Stimulated activated naive B cell treated with anti-CD40 and anti-IgM and Interleukin-4, amounts not matched to agents 10 μg/mL and 1 μg/mL and 100 μg/mL, for 72 hours (primary cell): ENCODE results near the gene RORC.

ENCODE experiments used
- ATAC-seq, 2 donors: fragments of 150-1000 bp; cut with Tn5 transposase; replicated peaks; 2 replicates each; pipeline ENCODE4 v1.10.0; 2021; ENCODE audit warnings: moderate library complexity in 1 of 2
- DNase-seq: peaks from one replicate; pipeline ENCODE4 v3.0.0; 2021
- H3K27ac Mint-ChIP-seq: one replicate; pipeline ENCODE4 v1.8.0; 2022; ENCODE audit warnings: mild to moderate bottlenecking, mixed read lengths
- H3K27me3 Mint-ChIP-seq, 2 donors: one replicate each; pipeline ENCODE4 v1.8.0; 2022; ENCODE audit warnings: mixed read lengths in 2 of 2
- H3K36me3 Mint-ChIP-seq, 2 donors: one replicate each; pipeline ENCODE4 v1.8.0; 2022; ENCODE audit warnings: mixed read lengths in 2 of 2, mild to moderate bottlenecking in 1 of 2
- H3K4me1 Mint-ChIP-seq, 2 donors: one replicate each; pipeline ENCODE4 v1.8.0; 2022; ENCODE audit warnings: mixed read lengths in 2 of 2, mild to moderate bottlenecking in 1 of 2
- H3K4me3 Mint-ChIP-seq, 2 donors: one replicate each; pipeline ENCODE4 v1.8.0; 2022; ENCODE audit warnings: mild to moderate bottlenecking in 2 of 2, mixed read lengths in 2 of 2, moderate library complexity in 1 of 2
- H3K9me3 Mint-ChIP-seq, 2 donors: one replicate each; pipeline ENCODE4 v1.8.0; 2022; ENCODE audit warnings: mixed read lengths in 2 of 2, mild to moderate bottlenecking in 1 of 2

Gene RORC

DNA sequence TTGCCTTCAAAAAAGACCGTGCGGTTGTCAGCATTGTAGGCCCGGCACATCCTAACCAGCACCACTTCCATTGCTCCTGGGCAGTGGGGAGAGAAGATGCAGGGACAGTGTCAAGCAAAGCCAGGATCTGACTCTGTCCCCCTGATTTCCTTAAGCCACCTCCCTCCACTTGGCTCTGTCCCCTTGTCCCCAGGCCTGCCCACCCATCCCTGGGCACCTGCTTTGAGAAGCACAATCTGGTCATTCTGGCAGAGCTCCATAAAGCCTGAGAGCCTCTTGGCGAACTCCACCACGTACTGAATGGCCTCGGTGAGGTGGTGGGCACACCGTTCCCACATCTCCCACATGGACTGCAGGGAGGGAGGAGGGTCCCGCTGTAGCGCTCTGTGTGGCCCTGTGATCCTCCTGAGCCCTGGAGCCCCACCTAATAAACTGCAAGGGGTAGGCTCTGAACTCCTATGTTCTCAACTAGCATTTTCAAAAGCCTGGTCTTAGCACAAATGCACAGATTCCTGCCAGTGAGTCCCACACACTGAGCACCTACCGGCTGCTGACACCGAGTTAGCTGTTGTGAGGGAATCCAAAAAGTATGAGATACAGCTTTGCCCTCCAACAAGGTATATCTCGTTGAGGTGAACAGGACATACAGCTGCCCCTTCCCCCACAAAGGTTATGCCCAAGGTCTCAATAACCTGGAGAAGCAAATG lies 18.2 kb downstream of the RORC start:
- no peaks in the 10 kb centered on the region for H3K9me3 Mint-ChIP-seq
- H3K4me1 Mint-ChIP-seq: peaks cover 6 to 15% of the 10 kb centered on the region in 2 donors
- no peak overlapping the region for H3K4me3 Mint-ChIP-seq
- DNase-seq (no peak), ATAC-seq (no peak)
- H3K27me3 Mint-ChIP-seq: peaks cover 9 to 21% of the 10 kb centered on the region in 2 donors
- H3K27ac Mint-ChIP-seq: no peak overlapping the region
- no peaks in the 10 kb centered on the region for H3K36me3 Mint-ChIP-seq

DNA sequence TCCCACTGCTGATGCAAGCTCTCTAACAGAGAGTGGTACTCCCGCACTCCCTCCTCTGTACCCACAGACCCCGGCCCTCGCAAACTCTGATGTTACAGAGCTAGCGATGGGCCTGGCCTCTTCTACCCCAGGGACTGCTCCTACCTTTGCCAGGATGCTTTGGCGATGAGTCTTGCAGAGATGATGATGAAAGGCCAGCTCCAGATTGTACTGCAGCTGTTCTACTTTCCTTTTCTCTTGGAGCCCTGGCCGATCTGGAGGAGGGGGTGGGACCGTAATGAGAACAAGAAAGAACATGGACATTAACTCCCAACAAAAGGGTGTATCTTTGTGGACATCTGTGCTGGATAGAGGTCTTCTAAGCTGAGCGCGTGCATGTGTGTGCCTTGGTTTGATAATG lies 20.4 kb downstream of the RORC start:
- no peaks in the 10 kb centered on the region for H3K9me3 Mint-ChIP-seq
- H3K4me3 Mint-ChIP-seq: no peak overlapping the region
- DNase-seq: no peak
- no peak for ATAC-seq
- no peaks in the 10 kb centered on the region for H3K36me3 Mint-ChIP-seq
- no peak overlapping the region for H3K27ac Mint-ChIP-seq
- peaks cover 6 to 14% of the 10 kb centered on the region in 2 donors for H3K4me1 Mint-ChIP-seq
- H3K27me3 Mint-ChIP-seq: peaks cover 7 to 10% of the 10 kb centered on the region in 2 donors

DNA sequence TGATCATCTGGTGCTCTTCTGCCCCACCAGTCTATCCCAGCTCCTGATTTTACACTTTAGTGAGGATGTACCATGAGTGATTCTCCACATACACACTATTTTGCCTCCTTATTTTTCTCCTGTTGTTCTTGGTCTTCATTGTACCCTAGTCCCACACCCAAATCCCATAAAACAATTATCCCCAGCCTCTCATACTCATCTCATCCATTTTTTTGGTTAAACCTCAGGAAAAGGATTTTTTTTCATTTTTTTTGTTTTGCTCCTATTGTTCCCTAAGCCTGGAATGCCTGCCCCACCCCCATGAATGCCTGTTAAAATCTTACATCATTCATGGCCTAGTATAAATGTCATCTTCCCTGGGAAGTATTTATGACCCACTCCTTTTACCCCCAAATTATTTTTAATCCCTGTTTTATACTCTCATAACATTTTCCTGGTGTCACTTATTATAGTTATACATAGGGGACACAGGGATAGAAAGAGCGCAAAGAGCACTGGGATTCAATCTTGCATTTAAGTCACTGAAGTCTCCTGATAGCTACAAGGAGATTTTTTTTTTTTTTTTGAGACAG lies 21.5 kb downstream of the RORC start:
- H3K27ac Mint-ChIP-seq: no peak overlapping the region
- ATAC-seq: no peak

DNA sequence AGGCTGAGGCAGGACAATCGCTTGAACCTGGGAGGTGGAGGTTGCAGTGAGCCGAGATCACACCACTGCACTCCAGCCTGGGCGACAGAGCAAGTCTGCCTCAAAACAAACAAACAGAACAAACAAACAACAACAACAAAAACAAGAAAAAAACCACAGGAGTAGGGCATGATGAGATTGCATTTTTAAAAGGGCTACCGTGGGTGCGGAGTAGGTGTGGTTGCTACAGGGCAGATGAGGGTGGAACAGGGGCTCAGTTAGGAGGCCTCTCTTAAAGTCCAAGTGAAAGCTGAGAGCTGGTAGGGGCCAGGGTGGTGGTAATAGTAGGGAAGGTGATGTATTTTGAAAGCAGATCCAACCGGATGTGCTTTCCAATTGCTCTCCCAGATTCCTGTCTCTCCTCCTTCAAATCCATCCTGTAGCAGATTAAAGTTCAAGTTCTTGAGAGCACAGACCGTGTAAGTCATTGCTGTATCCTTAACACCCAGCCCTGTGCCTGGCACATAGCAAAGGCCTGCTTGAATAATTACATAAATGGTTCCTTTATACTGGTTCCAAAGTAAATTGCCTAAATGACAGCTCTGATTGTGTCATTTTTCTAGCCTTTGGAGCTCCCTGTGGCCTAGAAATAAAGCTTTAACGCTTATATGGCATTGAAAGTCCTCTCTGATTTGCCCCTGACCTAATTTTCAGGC lies 22.2 kb downstream of the RORC start:
- ATAC-seq (no peak), DNase-seq (no peak)
- Mint-ChIP-seq H3K4me1 (peaks cover 7 to 11% of the 10 kb centered on the region in 2 donors), H3K4me3 (no peak overlapping the region), H3K9me3 (no peaks in the 10 kb centered on the region), H3K36me3 (no peaks in the 10 kb centered on the region), H3K27ac (no peak overlapping the region), H3K27me3 (no peaks in the 10 kb centered on the region)

More for the DNA sequence above, 21.5 kb downstream of the RORC start:
- H3K27me3 Mint-ChIP-seq: peaks cover 4% of the 10 kb centered on the region in 2 donors
- H3K9me3 Mint-ChIP-seq: no peaks in the 10 kb centered on the region
- no peak overlapping the region for H3K4me3 Mint-ChIP-seq
- peaks cover 3 to 8% of the 10 kb centered on the region in 2 donors for H3K4me1 Mint-ChIP-seq
- DNase-seq: no peak
- H3K36me3 Mint-ChIP-seq: no peaks in the 10 kb centered on the region

DNA sequence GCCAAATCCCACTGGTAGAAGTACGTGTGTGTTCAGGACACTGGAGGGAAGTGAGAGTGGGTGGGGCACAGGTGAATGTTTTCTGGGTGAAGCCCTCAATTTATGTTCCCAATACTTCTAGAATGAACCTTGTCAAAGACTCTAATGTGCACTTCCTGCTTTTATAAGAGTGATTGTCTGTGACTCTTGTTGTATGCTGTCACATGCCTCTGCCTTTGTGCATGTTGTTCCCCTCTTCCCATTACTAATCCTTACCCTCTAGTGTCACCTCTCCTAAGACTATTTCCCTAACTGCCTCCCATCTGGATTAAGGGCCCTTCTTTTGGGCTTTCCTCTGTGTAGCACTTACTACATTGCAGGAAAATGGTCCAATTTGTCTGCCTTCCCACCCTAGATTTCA lies 23.8 kb downstream of the RORC start:
- Mint-ChIP-seq H3K9me3 (no peaks in the 10 kb centered on the region), H3K27ac (no peak overlapping the region), H3K4me1 (peaks cover 16 to 20% of the 10 kb centered on the region in 2 donors), H3K4me3 (no peak overlapping the region), H3K27me3 (no peaks in the 10 kb centered on the region), H3K36me3 (no peaks in the 10 kb centered on the region)
- ATAC-seq (no peak), DNase-seq (no peak)

DNA sequence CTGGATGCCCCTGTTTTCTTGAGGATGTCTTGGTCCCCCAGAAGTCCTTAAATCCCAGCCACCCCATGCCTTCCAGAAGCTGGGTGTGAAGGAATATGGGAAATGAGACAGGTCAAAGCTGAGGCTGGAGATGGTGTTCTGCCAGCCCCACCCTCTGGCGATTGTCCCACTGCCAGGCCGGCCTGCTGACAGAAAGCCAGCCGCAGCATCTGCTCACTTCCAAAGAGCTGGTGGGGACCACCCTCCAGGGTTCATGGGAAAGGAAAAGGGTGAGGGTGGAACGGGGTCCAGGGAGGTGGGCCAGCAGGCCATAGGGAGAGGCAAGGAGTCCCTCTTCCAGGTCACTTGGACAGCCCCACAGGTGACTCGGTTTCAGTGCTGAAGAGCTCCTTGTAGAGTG lies 24.5 kb downstream of the RORC start:
- no peaks in the 10 kb centered on the region for H3K27me3 Mint-ChIP-seq
- DNase-seq (no peak), ATAC-seq (no peak)
- H3K4me3 Mint-ChIP-seq: no peak overlapping the region
- H3K9me3 Mint-ChIP-seq: no peaks in the 10 kb centered on the region
- H3K36me3 Mint-ChIP-seq: no peaks in the 10 kb centered on the region
- peaks cover 16 to 20% of the 10 kb centered on the region in 2 donors for H3K4me1 Mint-ChIP-seq
- H3K27ac Mint-ChIP-seq: no peak overlapping the region

DNA sequence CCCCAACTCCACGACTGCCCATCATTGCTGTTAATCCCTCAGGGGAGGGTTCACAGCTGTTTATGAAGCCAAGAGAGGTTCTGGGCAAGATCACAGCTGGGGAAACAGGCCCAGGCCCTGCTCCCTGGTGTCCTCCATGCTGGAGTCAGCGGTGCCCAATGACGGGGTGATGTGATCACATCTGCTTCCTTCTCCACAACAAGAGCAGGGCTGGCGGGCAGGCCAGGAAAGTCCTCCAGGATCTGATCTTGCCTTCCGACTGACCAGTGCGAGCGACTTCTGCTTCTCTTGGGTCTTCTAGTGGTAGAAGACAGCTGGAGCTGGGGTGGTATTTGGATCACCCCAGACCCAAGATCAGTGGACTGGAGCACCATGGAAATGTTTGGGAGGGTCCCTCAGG lies 25.4 kb downstream of the RORC start:
- DNase-seq (no peak), ATAC-seq (no peak)
- H3K27ac Mint-ChIP-seq: no peak overlapping the region
- no peaks in the 10 kb centered on the region for H3K36me3 Mint-ChIP-seq
- no peak overlapping the region for H3K4me3 Mint-ChIP-seq
- peaks cover 16 to 20% of the 10 kb centered on the region in 2 donors for H3K4me1 Mint-ChIP-seq
- no peaks in the 10 kb centered on the region for H3K9me3 Mint-ChIP-seq
- H3K27me3 Mint-ChIP-seq: no peaks in the 10 kb centered on the region

DNA sequence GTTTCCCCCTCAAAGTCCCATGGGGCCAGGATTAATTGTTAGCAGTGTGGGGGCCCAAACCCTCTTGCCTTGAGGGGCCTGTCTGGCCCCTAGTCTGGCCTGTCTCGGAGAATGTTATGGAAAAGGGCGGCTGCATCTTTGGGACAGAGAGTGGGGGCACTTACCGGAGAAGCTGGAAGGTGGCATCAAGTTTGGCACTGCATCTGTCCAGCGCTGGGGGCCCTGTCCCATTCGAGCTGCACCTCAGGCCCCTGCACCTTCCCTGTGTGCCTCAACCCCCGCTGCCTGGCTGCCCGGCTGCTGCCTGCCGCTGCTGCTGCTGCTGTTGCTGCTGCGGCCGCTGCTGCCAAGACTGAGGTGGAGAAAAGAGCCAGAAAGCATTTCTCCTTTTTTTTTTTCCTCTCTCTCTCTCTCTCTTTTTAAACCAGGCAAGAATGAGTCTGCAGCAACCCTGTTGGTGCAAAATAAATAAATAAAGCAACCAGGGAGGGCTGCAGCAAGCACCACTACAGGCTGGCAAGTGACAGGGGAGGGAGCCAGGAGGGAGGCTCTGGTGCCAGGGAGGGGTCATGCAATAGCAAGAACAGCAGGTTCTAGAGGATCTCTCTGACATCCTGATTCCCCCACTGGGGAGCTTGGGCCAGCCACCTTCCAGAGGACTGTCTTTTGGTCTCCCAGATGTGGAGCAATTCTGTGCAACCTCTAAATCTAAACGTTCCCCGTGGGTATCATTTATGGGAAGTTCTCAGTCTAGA lies 26.4 kb downstream of the RORC start, which contains the start of gene LINGO4:
TSS of gene LINGO4 (minus strand) at position 354 of the 755 bp plus-strand sequence. CDS start 2,715 bp downstream, outside the sequence.
- Mint-ChIP-seq H3K4me1 (peaks cover 19 to 25% of the 10 kb centered on the region in 2 donors), H3K4me3 (no peak within 1 kb of the TSS), H3K27me3 (peaks cover 6 to 7% of the 10 kb centered on the region in 2 donors), H3K36me3 (no peaks in the 10 kb centered on the region), H3K9me3 (no peaks in the 10 kb centered on the region), H3K27ac (no peak within 1 kb of the TSS)
- ATAC-seq (no peak), DNase-seq (no peak)

DNA sequence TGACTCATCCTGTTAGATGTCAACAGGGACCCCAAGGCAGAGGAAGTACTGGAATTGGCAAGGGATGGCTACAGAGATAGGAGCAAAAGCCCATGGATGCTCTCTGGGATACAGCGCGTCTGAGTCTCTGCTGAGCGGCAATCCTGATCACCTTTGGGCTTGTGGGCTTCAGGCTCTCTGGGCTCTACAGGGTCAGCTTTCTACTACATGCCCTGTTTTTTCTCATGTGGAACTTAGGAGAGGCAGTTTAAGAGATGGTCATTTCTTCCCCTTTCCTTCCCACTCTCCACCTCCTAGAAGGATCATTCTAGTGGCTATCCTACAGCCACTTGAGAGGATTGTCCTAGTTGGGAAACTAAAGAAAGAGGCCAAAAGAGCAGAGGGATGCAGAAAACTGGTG lies 27.7 kb downstream of the RORC start:
- peaks cover 1 to 5% of the 10 kb centered on the region in 2 donors for H3K36me3 Mint-ChIP-seq
- peaks cover 16 to 17% of the 10 kb centered on the region in 2 donors for H3K27me3 Mint-ChIP-seq
- no peak overlapping the region for H3K4me3 Mint-ChIP-seq
- DNase-seq (no peak), ATAC-seq (no peak)
- H3K9me3 Mint-ChIP-seq: no peaks in the 10 kb centered on the region
- H3K27ac Mint-ChIP-seq: no peak overlapping the region
- H3K4me1 Mint-ChIP-seq: peaks cover 19 to 25% of the 10 kb centered on the region in 2 donors

DNA sequence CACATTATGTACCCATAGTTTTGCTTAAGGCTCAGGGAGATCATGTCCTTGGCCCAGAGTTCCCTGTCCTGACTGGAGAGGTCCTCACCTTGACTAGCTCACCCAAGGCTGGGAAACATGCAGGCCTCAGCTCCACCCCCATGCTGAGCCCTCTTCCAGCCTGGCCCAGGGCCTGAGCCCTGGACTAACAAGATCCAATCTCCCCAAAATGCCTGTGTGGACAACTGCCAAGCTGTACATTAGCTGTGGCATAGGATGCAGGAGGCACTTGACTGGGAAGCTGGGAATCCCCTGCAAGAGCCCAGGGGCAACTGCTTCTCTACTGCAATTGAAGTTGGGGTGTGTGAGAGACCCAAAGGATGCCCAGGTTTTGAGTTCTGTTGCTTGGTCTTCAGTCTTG lies 28.4 kb downstream of the RORC start:
- DNase-seq (no peak), ATAC-seq (no peak)
- Mint-ChIP-seq H3K27ac (no peak overlapping the region), H3K27me3 (peaks cover 17 to 21% of the 10 kb centered on the region in 2 donors), H3K4me1 (peaks cover 23 to 25% of the 10 kb centered on the region in 2 donors), H3K36me3 (peaks cover 2 to 5% of the 10 kb centered on the region in 2 donors), H3K9me3 (no peaks in the 10 kb centered on the region), H3K4me3 (no peak overlapping the region)

DNA sequence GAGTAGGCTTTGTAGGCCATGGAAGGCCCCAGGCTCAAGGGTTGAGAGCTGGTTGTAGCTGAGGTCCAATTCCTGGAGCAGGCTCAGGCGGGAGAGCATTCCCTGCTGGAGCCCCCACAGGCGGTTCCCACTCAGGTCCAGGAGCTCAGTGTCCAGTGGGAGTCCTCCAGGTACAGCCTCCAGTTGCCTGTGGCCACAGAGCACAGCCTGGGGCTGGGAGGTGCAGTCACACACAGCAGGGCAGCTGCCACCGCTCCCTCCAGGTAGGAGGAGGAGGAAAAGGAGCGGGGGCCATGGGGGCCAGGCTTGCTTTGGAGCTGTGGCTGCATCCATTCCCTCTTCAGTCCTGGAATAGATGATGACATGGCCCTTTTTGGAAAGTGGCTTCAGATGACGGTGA lies 29.2 kb downstream of the RORC start:
- peaks cover 17 to 19% of the 10 kb centered on the region in 2 donors for H3K4me1 Mint-ChIP-seq
- DNase-seq (no peak), ATAC-seq (no peak)
- peaks cover 2 to 5% of the 10 kb centered on the region in 2 donors for H3K36me3 Mint-ChIP-seq
- H3K27ac Mint-ChIP-seq: no peak overlapping the region
- no peak overlapping the region for H3K4me3 Mint-ChIP-seq
- H3K27me3 Mint-ChIP-seq: peaks cover 17 to 21% of the 10 kb centered on the region in 2 donors
- H3K9me3 Mint-ChIP-seq: no peaks in the 10 kb centered on the region

DNA sequence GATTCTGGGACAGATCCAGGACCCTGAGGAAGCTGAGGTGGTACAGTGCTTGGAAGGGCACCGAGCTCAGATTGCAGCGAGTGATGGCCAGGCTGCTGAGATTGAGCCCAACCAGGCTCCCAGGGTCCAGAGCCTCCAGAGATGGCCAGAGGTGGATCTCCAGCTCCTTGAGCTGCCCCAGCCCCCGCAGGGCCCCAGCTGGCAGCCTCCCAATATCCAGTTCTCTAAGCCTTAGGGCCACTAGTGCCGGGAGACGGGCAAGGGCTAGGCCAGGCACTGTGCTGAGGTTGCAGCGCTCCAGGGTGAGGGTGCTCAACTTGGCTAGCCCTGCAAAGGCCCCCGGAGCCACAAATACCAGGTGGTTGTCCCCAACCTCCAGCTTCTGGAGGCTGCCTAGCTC lies 29.8 kb downstream of the RORC start:
- Mint-ChIP-seq H3K27me3 (peaks cover 17 to 21% of the 10 kb centered on the region in 2 donors), H3K4me3 (no peak overlapping the region), H3K27ac (no peak overlapping the region)

DNA sequence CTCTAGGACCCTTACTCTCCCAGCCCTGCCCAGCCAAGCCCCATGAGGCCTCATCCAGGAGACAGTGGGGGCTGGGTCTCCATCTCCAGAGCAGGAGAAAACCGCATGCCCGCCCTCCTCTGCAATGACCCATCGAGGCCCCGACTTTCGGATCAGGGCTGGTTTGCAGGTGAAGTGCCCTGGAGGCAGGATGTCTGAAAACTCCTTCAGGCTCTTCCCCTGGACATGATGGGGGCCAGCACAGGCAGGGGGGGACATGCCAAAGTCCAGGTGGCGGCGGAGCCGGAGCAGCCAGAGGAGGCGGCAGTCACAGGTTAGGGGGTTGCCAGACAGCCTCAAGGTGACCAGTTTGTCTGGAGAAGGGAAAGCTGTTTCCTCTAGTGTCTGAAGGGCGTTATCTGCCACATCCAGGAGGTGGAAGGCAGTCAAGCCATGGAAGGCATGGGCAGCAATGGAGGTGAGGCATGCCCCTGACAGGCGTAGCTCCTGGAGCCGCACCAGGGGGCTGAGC lies 30.2 kb downstream of the RORC start:
- no peak for DNase-seq
- Mint-ChIP-seq H3K27me3 (peaks cover 17 to 21% of the 10 kb centered on the region in 2 donors), H3K9me3 (no peaks in the 10 kb centered on the region), H3K4me1 (peaks cover 17 to 19% of the 10 kb centered on the region in 2 donors), H3K36me3 (peaks cover 2 to 5% of the 10 kb centered on the region in 2 donors), H3K4me3 (no peak overlapping the region), H3K27ac (no peak overlapping the region)
- ATAC-seq: no peak

More for the DNA sequence above, 29.8 kb downstream of the RORC start:
- Mint-ChIP-seq H3K9me3 (no peaks in the 10 kb centered on the region), H3K4me1 (peaks cover 17 to 19% of the 10 kb centered on the region in 2 donors), H3K36me3 (peaks cover 2 to 5% of the 10 kb centered on the region in 2 donors)
- no peak for ATAC-seq
- DNase-seq: no peak

DNA sequence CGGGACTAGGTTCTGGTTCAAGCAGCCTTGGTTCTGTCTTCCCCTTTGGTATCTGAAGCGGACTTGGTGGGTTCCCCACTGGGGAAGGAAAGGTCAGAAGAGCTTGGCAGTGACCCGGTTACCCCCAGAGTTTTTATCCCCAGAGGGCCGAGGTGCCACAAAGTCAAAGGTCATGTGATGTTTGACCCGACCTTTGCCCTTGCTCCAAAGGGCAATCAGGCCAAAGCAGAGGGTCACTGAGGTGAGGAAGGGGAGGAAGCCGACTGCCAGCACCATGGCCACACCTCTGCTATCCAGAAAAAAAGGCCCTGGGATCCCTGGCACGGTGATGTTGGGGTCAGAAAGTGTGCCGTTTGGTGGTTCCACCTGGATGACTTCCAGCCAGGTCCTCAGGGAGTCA lies 30.8 kb downstream of the RORC start:
- H3K4me3 Mint-ChIP-seq: no peak overlapping the region
- H3K36me3 Mint-ChIP-seq: peaks cover 2 to 5% of the 10 kb centered on the region in 2 donors
- no peak for DNase-seq
- ATAC-seq: no peak
- H3K27ac Mint-ChIP-seq: no peak overlapping the region
- peaks cover 17 to 19% of the 10 kb centered on the region in 2 donors for H3K4me1 Mint-ChIP-seq
- H3K9me3 Mint-ChIP-seq: no peaks in the 10 kb centered on the region
- peaks cover 17 to 21% of the 10 kb centered on the region in 2 donors for H3K27me3 Mint-ChIP-seq
